HFFc6 (cell line): Measurements from ENCODE around the gene NIT1. TPM values are rescaled to one million over a fixed set of nuclear protein-coding genes. Genes with fewer than 3 reads are reported as not detected.
A peak's percentile ranks its signal among the peaks of the same experiment; 100 is the strongest.
"Not testable (repeated sequence)": the region's sequence is repeated elsewhere in the genome, so short reads cannot be mapped to it uniquely, and the experiment has no call there.

Experiments used
- DNase-seq: peaks from one replicate; pipeline ENCODE4 v3.0.0-alpha.2; 2018
- H3K27ac Mint-ChIP-seq: 2 replicates; pipeline ENCODE4 v1.8.0; 2020; ENCODE audit warnings: mild to moderate bottlenecking, mixed read lengths
- H3K27me3 Mint-ChIP-seq: 2 replicates; pipeline ENCODE4 v1.8.0; 2021; ENCODE audit warnings: mild to moderate bottlenecking, moderate library complexity, mixed read lengths; ENCODE audit not compliant: insufficient read depth
- H3K36me3 Mint-ChIP-seq: 2 replicates; pipeline ENCODE4 v1.8.0; 2021; ENCODE audit warnings: low read depth, mixed read lengths
- H3K4me1 Mint-ChIP-seq: 2 replicates; pipeline ENCODE4 v1.8.0; 2020; ENCODE audit warnings: low read depth, mixed read lengths
- H3K4me3 Mint-ChIP-seq: 2 replicates; pipeline ENCODE4 v1.8.0; 2020; ENCODE audit warnings: mild to moderate bottlenecking, moderate library complexity, mixed read lengths
- H3K9me3 Mint-ChIP-seq: 2 replicates; pipeline ENCODE4 v1.8.0; 2020; ENCODE audit warnings: mild to moderate bottlenecking, mixed read lengths
- total RNA-seq, 6 experiments: library from RNA; stranded (reverse); fragmentation: NEBNext Ultra II Directional; extraction: Animal tissue kit (Norgen Biotek cat#: 25700); gene quantifications; 2 replicates in 1 of 6; 3 replicates in 5 of 6; pipeline ENCODE4 v1.2.3, GENCODE V29; 2021
- TF ChIP-seq, protein P1 (sequence below): fragments of 200-600 bp; sonication (generic); IDR thresholded peaks from 2 replicates; pipeline ENCODE4 v1.5.0; 2021; ENCODE audit warnings: antibody characterized with exemption, mild to moderate bottlenecking

Gene NIT1
- total RNA-seq, 6 experiments from 2014 or later: 26.2 to 35.1 (median 32.5) TPM

DNA sequence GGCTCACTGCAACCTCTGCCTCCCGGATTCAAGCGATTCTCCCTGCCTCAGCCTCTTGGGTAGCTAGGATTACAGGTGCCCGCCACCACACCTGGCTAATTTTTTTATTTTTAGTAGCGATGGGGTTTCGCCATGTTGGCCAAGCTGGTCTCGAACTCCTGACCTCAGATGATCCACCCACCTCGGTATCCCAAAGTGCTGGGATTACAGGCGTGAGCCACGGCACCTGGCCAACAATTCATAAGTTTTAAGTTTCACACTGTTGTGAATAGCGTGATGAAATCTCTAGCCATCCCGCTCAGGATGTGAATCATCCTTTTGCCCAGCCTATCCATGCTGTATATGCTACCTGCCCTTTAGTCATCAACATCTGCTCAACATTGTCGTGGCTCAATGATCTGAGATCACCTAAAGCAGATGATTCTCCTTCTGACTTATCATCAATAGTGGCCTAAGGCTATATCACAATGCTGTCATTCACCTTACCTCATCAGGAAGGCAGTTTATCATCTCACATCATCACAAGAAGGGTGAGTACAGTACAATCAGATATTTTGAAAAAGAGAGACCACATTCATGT is 2.7 kb upstream of the NIT1 start:
- Mint-ChIP-seq H3K36me3 (peaks cover 13% of the 10 kb centered on the region; the same call in 1 of the 2 replicates), H3K27me3 (no peaks in the 10 kb centered on the region; the same call in 1 of the 2 replicates), H3K9me3 (no peaks in the 10 kb centered on the region), H3K4me3 (peak overlapping the region; percentile 50), H3K27ac (peak overlapping the region; percentile 98), H3K4me1 (peaks cover 69% of the 10 kb centered on the region)
- TF ChIP-seq, protein P1, sequence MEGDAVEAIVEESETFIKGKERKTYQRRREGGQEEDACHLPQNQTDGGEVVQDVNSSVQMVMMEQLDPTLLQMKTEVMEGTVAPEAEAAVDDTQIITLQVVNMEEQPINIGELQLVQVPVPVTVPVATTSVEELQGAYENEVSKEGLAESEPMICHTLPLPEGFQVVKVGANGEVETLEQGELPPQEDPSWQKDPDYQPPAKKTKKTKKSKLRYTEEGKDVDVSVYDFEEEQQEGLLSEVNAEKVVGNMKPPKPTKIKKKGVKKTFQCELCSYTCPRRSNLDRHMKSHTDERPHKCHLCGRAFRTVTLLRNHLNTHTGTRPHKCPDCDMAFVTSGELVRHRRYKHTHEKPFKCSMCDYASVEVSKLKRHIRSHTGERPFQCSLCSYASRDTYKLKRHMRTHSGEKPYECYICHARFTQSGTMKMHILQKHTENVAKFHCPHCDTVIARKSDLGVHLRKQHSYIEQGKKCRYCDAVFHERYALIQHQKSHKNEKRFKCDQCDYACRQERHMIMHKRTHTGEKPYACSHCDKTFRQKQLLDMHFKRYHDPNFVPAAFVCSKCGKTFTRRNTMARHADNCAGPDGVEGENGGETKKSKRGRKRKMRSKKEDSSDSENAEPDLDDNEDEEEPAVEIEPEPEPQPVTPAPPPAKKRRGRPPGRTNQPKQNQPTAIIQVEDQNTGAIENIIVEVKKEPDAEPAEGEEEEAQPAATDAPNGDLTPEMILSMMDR: no peak
- peak; percentile 76 for DNase-seq

DNA sequence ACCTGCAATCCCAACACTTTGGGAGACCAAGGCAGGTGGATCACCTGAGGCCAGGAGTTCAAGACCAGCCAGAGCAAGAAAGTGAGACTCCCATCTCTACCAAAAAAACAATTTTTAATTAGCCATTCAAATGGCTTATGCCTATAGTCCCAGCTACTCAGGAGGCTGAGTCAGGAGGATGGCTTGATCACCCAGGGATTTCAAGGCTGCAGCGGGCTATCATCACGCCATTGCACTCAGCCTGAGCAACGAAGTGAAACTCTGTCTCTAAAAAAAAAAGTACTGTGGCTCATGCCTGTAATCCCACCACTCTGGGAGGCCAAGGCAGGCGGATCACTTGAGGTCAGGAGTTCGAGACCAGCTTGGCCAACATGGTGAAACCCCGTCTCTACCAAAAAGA is 1.9 kb upstream of the NIT1 start:
- Mint-ChIP-seq H3K4me1 (peaks cover 71% of the 10 kb centered on the region), H3K27ac (peak overlapping the region; percentile 98), H3K36me3 (peaks cover 13% of the 10 kb centered on the region; the same call in 1 of the 2 replicates), H3K4me3 (peak overlapping the region; percentile 50)
- H3K27me3 Mint-ChIP-seq, H3K9me3 Mint-ChIP-seq, DNase-seq: not testable (repeated sequence)

DNA sequence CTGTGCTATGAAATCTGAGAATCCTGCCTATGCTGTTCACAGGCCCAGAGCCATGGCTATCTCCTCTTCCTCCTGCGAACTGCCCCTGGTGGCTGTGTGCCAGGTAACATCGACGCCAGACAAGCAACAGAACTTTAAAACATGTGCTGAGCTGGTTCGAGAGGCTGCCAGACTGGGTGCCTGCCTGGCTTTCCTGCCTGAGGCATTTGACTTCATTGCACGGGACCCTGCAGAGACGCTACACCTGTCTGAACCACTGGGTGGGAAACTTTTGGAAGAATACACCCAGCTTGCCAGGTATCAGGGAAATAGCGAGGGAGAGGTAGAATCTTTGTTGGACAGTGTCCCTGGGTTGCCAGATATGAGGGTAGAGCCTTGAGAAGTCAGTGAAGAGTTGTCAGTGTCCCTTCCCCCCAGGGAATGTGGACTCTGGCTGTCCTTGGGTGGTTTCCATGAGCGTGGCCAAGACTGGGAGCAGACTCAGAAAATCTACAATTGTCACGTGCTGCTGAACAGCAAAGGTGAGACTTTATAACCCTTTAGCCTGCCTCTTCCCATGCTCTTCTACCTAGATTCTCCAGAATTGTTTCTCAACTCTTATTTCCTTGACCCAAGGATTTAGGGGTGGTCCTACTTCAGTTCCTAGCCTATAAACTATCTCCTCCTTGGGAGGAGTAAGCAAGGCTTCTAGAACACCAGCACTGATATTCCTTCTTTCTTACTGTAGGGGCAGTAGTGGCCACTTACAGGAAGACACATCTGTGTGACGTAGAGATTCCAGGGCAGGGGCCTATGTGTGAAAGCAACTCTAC is 1.4 kb downstream of the NIT1 start:
- DNase-seq: peak; percentile 73
- Mint-ChIP-seq H3K9me3 (no peaks in the 10 kb centered on the region), H3K4me1 (peaks cover 51% of the 10 kb centered on the region), H3K27ac (peak overlapping the region; percentile 98), H3K36me3 (peaks cover 18% of the 10 kb centered on the region; the same call in 1 of the 2 replicates), H3K4me3 (peak overlapping the region; percentile 97), H3K27me3 (no peaks in the 10 kb centered on the region; the same call in 1 of the 2 replicates)
- TF ChIP-seq, protein P1: peak; percentile 64

DNA sequence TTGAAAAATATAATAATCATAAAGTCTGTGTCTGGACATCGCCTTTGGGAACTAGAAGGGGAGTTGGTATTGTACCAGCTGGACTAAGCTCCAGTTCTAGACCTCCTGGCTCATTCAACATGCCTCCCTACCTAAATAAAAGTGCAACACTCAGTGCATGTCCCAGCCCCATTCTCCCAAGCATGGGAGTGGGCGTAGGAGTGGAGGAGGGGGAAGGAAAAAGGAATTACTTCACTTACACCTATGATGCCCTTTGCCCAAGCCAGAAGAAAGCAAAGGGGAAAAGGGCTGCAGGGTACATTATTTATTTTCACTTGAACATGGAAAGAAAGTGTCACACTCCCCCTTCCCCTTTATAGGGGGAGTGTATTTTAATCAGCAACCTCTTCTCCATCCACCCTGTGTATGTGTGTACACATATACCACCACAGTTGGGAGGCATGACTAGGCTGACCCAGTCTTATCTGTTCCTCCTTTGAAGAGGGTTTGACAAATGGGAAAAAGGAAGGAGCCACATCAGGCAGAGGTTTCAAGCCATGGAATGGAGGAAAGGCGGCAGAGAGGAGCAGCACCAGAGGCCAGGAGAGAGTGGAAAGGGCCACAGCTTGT is 3.2 kb downstream of the NIT1 start:
- H3K27ac Mint-ChIP-seq: peak overlapping the region; percentile 30; the same call in 1 of the 2 replicates
- DNase-seq: no peak
- peaks cover 25% of the 10 kb centered on the region for H3K36me3 Mint-ChIP-seq
- no peak overlapping the region for H3K4me3 Mint-ChIP-seq
- H3K4me1 Mint-ChIP-seq: peaks cover 39% of the 10 kb centered on the region
- TF ChIP-seq, protein P1: no peak
- no peaks in the 10 kb centered on the region; the same call in 1 of the 2 replicates for H3K27me3 Mint-ChIP-seq
- H3K9me3 Mint-ChIP-seq: no peaks in the 10 kb centered on the region

DNA sequence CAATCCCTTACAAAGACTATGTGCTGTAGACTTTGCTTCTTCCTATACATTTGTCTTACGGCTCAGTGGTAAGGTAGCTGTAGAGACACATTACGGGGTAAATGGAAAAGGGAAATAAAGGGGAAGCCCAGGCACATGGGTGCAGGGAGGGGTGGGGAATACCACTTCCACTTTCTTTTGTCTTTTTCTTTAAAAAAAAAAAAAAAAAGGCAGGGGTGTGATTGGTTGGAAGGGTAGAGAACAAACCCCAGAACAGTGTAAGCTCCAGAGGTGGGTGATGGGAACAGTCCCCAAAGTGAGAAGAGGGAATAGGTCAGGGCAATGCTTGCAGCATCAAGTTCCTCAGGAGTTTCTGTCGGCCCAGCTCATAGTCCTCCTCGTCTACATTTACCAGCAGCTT is 3.9 kb downstream of the NIT1 start:
- H3K27me3 Mint-ChIP-seq: no peaks in the 10 kb centered on the region; the same call in 1 of the 2 replicates
- no peaks in the 10 kb centered on the region for H3K9me3 Mint-ChIP-seq
- peaks cover 32% of the 10 kb centered on the region for H3K36me3 Mint-ChIP-seq
- TF ChIP-seq, protein P1: no peak
- DNase-seq: no peak
- no peak overlapping the region for H3K27ac Mint-ChIP-seq
- H3K4me3 Mint-ChIP-seq: no peak overlapping the region
- H3K4me1 Mint-ChIP-seq: peaks cover 38% of the 10 kb centered on the region

DNA sequence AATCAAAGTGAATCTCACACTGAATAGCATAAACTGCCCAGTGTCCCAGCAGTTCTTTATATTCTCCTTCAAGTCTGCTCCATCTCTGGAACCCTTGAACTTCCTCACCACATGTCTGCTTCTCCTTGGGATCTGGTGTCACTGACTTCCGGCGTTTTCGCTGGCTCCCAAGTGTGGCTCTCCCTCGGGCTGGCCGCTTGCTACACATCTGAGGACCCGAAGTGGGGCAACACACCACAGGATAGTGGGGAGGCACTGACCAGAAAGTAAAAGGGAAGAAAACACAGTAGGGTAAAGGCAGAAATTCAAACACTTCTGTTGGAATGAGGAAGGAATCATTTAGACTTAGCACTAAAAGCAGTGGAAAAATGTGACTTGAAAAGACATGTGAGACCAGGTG is 5.1 kb downstream of the NIT1 start:
- TF ChIP-seq, protein P1: no peak
- Mint-ChIP-seq H3K9me3 (no peaks in the 10 kb centered on the region), H3K4me3 (no peak overlapping the region), H3K4me1 (peaks cover 42% of the 10 kb centered on the region), H3K27ac (no peak overlapping the region), H3K36me3 (peaks cover 36% of the 10 kb centered on the region), H3K27me3 (no peaks in the 10 kb centered on the region; the same call in 1 of the 2 replicates)
- no peak for DNase-seq
